Bronchial epithelial cell (primary cell): ENCODE data around the gene CHMP1A. TPM values are rescaled to one million over a fixed set of nuclear protein-coding genes. Genes with fewer than 3 reads are reported as not detected.
A peak's percentile ranks its signal among the peaks of the same experiment; 100 is the strongest.
"Not testable (repeated sequence)": the region's sequence is repeated elsewhere in the genome, so short reads cannot be mapped to it uniquely, and the experiment has no call there.

Experiments used
- DNase-seq: peaks from one replicate; pipeline ENCODE4 v3.0.0-alpha.2; 2010; ENCODE audit warnings: low read depth
- FAIRE-seq: peaks from 2 replicates; lab custom pipeline; 2011; peaks lifted over from hg19 to GRCh38; lab: Jason Lieb, UNC
- H3K27me3 ChIP-seq: 2 replicates; pipeline ENCODE4 v1.5.1; 2011; ENCODE audit warnings: low read length; ENCODE audit not compliant: control insufficient read depth, insufficient read depth
- H3K36me3 ChIP-seq: 2 replicates; pipeline ENCODE4 v1.5.1; 2011; ENCODE audit warnings: low read length; ENCODE audit not compliant: control insufficient read depth, insufficient read depth
- H3K4me3 ChIP-seq: 2 replicates; pipeline ENCODE4 v1.5.1; 2011; ENCODE audit warnings: mild to moderate bottlenecking, low read depth, low read length, control low read depth
- CTCF ChIP-seq: IDR thresholded peaks from 2 replicates; pipeline ENCODE4 v1.5.1; 2011; ENCODE audit warnings: mild to moderate bottlenecking, moderate library complexity, low read length, control low read depth, inconsistent platforms; ENCODE audit not compliant: insufficient read depth, severe bottlenecking
- total RNA-seq: library from RNA; depleted of rRNA; stranded (reverse); fragments of >200 nt; gene quantifications from 2 replicates; pipeline ENCODE4 v1.2.1, GENCODE V29; 2014

The CHMP1A gene
- total RNA-seq, 1 donor from 2014 or later, result 101 TPM

GRCh38 chr16:89667000-89667399, 9.5 kb upstream of the CHMP1A start:
- not testable (repeated sequence) for DNase-seq, H3K27me3 ChIP-seq, H3K36me3 ChIP-seq, H3K4me3 ChIP-seq, FAIRE-seq
- peak; percentile 37 for TF ChIP-seq CTCF

DNA sequence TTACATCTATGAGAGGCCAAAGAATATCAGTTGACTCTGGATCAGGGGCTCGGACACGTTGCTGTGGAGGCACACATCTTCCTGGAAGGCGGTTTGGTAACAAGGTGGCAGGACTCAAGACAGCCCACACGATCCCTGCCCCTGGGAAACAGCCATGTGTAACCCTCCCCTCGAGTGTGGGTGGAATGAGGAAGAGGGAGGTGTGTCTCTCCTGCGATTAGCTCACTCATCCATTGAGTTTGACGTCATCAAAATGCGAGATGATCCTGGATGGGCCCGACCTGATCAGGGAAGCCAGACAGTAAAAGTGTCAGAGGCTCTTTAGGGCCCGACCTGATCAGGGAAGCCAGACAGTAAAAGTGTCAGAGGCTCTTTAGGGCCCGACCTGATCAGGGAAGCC, 6.7 kb upstream of the CHMP1A start:
- not testable (repeated sequence) for H3K4me3 ChIP-seq, H3K27me3 ChIP-seq, H3K36me3 ChIP-seq, DNase-seq, FAIRE-seq

DNA sequence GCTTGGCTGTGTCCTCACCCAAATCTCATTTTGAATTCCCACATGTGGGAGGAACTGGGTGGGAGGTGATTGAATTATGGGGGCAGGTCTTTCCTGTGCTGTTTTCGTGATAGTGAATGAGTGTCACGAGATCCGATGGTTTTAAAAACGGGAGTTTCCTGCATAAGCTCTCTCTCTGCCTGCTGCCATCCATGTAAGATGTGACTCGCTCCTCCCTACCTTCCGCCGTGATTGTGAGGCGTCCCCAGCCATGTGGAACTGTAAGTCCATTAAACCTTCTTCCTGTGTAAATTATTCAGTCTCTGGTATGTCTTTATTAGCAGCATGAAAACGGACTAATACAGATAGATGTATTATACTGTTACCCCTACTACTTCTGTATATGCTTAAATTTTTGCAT, 3.7 kb upstream of the CHMP1A start:
- peaks cover 3% of the 10 kb centered on the region for H3K36me3 ChIP-seq
- no peaks in the 10 kb centered on the region for H3K27me3 ChIP-seq
- no peak for DNase-seq
- H3K4me3 ChIP-seq, result no peak overlapping the region
- no peak for FAIRE-seq
- no peak for TF ChIP-seq CTCF

GRCh38 chr16:89660146-89660545, 2.6 kb upstream of the CHMP1A start:
- no peak for DNase-seq

DNA sequence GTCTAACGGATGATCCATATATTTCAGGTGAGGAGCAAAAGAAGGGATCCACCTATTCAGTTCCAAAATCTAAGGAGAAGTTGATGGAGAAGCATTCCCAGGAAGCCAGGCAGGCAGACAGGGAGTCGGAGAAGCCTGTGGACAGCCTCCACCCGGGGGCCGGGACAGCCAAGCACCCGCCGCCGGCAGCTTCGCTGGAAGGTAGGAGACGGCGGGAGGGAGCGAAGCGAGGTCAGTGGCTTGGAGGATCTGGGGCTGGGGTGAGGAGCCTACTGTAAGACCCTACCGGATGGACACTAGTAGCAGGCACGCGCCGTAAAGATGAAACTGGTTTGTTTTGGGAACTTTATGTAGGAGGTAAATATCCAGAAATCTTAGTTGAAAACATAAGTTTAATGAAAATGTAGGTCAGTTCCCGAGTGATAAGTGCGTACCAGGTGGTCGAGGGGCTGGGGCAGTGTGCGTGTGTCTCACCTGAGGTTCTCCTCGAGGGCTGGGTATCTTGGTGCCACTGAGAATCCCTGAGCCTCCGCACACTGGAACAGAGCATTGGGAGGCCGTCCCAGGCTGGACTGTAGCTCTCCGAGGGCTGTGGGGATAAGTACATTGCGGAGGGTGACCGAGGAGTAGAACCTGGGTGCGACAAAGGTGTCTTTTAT, 842 bp upstream of the CHMP1A start:
- FAIRE-seq, result no peak
- Histone ChIP-seq H3K36me3 (peaks cover 8% of the 10 kb centered on the region), H3K27me3 (no peaks in the 10 kb centered on the region), H3K4me3 (peak overlapping the region; percentile 98)
- no peak for DNase-seq
- TF ChIP-seq CTCF, result no peak

More at GRCh38 chr16:89660146-89660545, 2.6 kb upstream of the CHMP1A start:
- Histone ChIP-seq H3K27me3 (no peaks in the 10 kb centered on the region), H3K4me3 (no peak overlapping the region), H3K36me3 (peaks cover 5% of the 10 kb centered on the region)
- FAIRE-seq, result no peak
- TF ChIP-seq CTCF, result no peak

DNA sequence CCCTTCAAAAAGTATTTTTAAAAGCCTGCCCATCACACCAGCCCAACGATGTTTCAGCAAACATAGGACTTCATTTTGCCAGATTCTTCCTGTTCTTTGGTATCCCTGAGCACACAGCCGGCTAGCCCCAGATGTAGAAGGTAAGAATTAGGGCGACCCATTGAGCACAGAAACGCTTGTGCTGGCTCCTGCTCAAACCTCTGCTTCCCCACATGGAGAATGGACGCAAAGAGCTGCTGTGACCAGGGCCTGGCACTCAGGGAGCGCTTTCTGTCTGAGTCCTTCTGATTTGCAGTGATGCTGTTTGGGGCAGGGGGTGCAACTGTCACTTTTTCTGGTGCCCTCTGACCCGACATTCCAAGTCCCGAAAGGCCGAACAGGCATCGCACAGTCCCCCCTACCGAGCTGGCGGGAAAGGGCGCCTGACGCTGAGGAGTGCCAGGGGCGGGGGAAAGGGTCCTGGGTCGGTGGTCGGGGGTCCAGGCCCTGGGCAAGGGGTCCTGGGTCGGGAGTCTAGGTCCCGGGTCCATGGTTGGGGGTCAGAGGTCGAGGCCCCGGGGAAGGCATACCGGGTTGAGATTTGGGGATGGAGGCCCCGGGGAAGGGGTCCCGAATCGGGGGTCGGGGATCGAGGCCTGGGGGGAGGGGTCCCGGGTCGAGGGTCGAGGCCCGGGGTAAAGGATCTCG, 930 bp downstream of the CHMP1A start:
- Histone ChIP-seq H3K27me3 (no peaks in the 10 kb centered on the region), H3K36me3 (peaks cover 8% of the 10 kb centered on the region), H3K4me3 (peak overlapping the region; percentile 98)
- no peak for TF ChIP-seq CTCF
- FAIRE-seq (no peak), DNase-seq (no peak)
